HG02973 (cell line): Measurements from ENCODE around the gene TTLL5.
"Not testable (repeated sequence)": the region's sequence is repeated elsewhere in the genome, so short reads cannot be mapped to it uniquely, and the experiment has no call there.

Experiments used
- ATAC-seq: cut with Tn5 transposase; IDR thresholded peaks from one replicate; pipeline ENCODE4 v1.9.1; 2021; ENCODE audit warnings: moderate library complexity; ENCODE audit not compliant: unreplicated experiment

The TTLL5 gene

GRCh38 chr14:75826599-75826998 is 165.6 kb downstream of the TTLL5 start:
- no peak for ATAC-seq

GRCh38 chr14:75827331-75827730 is 166.3 kb downstream of the TTLL5 start:
- ATAC-seq = no peak

GRCh38 chr14:75829316-75829715 is 168.3 kb downstream of the TTLL5 start:
- no peak for ATAC-seq

- no peak for ATAC-seq
Observed at GRCh38 chr14:75831455-75831854, 170.4 kb downstream of the TTLL5 start.

- no peak for ATAC-seq
Observed at GRCh38 chr14:75831952-75832351, 170.9 kb downstream of the TTLL5 start.

- no peak for ATAC-seq
Observed at GRCh38 chr14:75832621-75833297, 171.7 kb downstream of the TTLL5 start.

- no peak for ATAC-seq
Observed at GRCh38 chr14:75833326-75834020, 172.4 kb downstream of the TTLL5 start.

- no peak for ATAC-seq
Observed at GRCh38 chr14:75835156-75835725, 174.2 kb downstream of the TTLL5 start.

GRCh38 chr14:75835737-75836136 is 174.7 kb downstream of the TTLL5 start:
- no peak for ATAC-seq

- ATAC-seq = no peak
Observed at GRCh38 chr14:75837151-75837787, 176.2 kb downstream of the TTLL5 start.

GRCh38 chr14:75840911-75841310 is 179.9 kb downstream of the TTLL5 start:
- ATAC-seq = no peak

GRCh38 chr14:75842551-75842950 is 181.5 kb downstream of the TTLL5 start:
- no peak for ATAC-seq

- no peak for ATAC-seq
Observed at GRCh38 chr14:75844486-75844885, 183.4 kb downstream of the TTLL5 start.

- no peak for ATAC-seq
Observed at GRCh38 chr14:75845136-75845804, 184.2 kb downstream of the TTLL5 start.

GRCh38 chr14:75846694-75847093 is 185.6 kb downstream of the TTLL5 start:
- not testable (repeated sequence) for ATAC-seq

- ATAC-seq = no peak
Observed at GRCh38 chr14:75847584-75847983, 186.5 kb downstream of the TTLL5 start.

- no peak for ATAC-seq
Observed at GRCh38 chr14:75848167-75848913, 187.3 kb downstream of the TTLL5 start.

- no peak for ATAC-seq
Observed at GRCh38 chr14:75849300-75849895, 188.4 kb downstream of the TTLL5 start.

- no peak for ATAC-seq
Observed at GRCh38 chr14:75851574-75851866, 190.5 kb downstream of the TTLL5 start.

GRCh38 chr14:75854111-75854799 is 193.2 kb downstream of the TTLL5 start:
- no peak for ATAC-seq
